Measurements from ENCODE around the gene AMMECR1.
"Not testable (repeated sequence)": the region's sequence is repeated elsewhere in the genome, so short reads cannot be mapped to it uniquely, and the experiment has no call there.

Gene AMMECR1

GRCh38 chrX:110163488-110163887 is 154.4 kb downstream of the AMMECR1 start:
- Histone ChIP-seq H3K4me1 (ENCODE audit: insufficient read depth, low read length) (no peaks in the 10 kb centered on the region), H3K4me3 (ENCODE audit: low read length) (no peak overlapping the region), H3K9me3 (ENCODE audit: insufficient read depth, low read depth, low read length) (no peaks in the 10 kb centered on the region), H3K9ac (ENCODE audit: low read depth, low read length) (no peak overlapping the region), H3K27ac (ENCODE audit: low read depth, low read length) (no peak overlapping the region), H3K36me3 (ENCODE audit: insufficient read depth, low read length) (no peaks in the 10 kb centered on the region), H3K27me3 (ENCODE audit: insufficient read depth, low read length) (no peaks in the 10 kb centered on the region)
- 96% methylated on average over 3 of the region's 3 CpGs for WGBS

- 86% methylated on average over 1 of the region's 1 CpG for WGBS
- no peak overlapping the region for H3K9ac ChIP-seq (ENCODE audit: low read depth, low read length)
- no peak overlapping the region for H3K4me3 ChIP-seq (ENCODE audit: low read length)
These were observed 155.0 kb downstream of the AMMECR1 start for GRCh38 chrX:110162867-110163266.

GRCh38 chrX:110162131-110162530 is 155.8 kb downstream of the AMMECR1 start:
- Histone ChIP-seq H3K9ac (ENCODE audit: low read depth, low read length) (no peak overlapping the region), H3K4me3 (ENCODE audit: low read length) (no peak overlapping the region), H3K4me1 (ENCODE audit: insufficient read depth, low read length) (no peaks in the 10 kb centered on the region), H3K27ac (ENCODE audit: low read depth, low read length) (no peak overlapping the region), H3K9me3 (ENCODE audit: insufficient read depth, low read depth, low read length) (no peaks in the 10 kb centered on the region), H3K36me3 (ENCODE audit: insufficient read depth, low read length) (no peaks in the 10 kb centered on the region), H3K27me3 (ENCODE audit: insufficient read depth, low read length) (no peaks in the 10 kb centered on the region)
- 97% methylated on average over 1 of the region's 1 CpG for WGBS

More at GRCh38 chrX:110162867-110163266, 155.0 kb downstream of the AMMECR1 start:
- Histone ChIP-seq H3K27ac (ENCODE audit: low read depth, low read length) (no peak overlapping the region), H3K9me3 (ENCODE audit: insufficient read depth, low read depth, low read length) (no peaks in the 10 kb centered on the region), H3K36me3 (ENCODE audit: insufficient read depth, low read length) (no peaks in the 10 kb centered on the region), H3K27me3 (ENCODE audit: insufficient read depth, low read length) (no peaks in the 10 kb centered on the region), H3K4me1 (ENCODE audit: insufficient read depth, low read length) (no peaks in the 10 kb centered on the region)

- Histone ChIP-seq H3K4me3 (ENCODE audit: low read length) (no peak overlapping the region), H3K9me3 (ENCODE audit: insufficient read depth, low read depth, low read length) (no peaks in the 10 kb centered on the region), H3K36me3 (ENCODE audit: insufficient read depth, low read length) (no peaks in the 10 kb centered on the region), H3K4me1 (ENCODE audit: insufficient read depth, low read length) (no peaks in the 10 kb centered on the region), H3K27me3 (ENCODE audit: insufficient read depth, low read length) (no peaks in the 10 kb centered on the region), H3K9ac (ENCODE audit: low read depth, low read length) (no peak overlapping the region), H3K27ac (ENCODE audit: low read depth, low read length) (no peak overlapping the region)
- 93% methylated on average over 1 of the region's 1 CpG for WGBS
These were observed 156.6 kb downstream of the AMMECR1 start for GRCh38 chrX:110161361-110161686.

GRCh38 chrX:110159865-110160264 is 158.0 kb downstream of the AMMECR1 start:
- H3K4me3 ChIP-seq (ENCODE audit: low read length) = no peak overlapping the region
- no peaks in the 10 kb centered on the region for H3K9me3 ChIP-seq (ENCODE audit: insufficient read depth, low read depth, low read length)
- H3K4me1 ChIP-seq (ENCODE audit: insufficient read depth, low read length) = no peaks in the 10 kb centered on the region
- no peaks in the 10 kb centered on the region for H3K27me3 ChIP-seq (ENCODE audit: insufficient read depth, low read length)
- no peak overlapping the region for H3K9ac ChIP-seq (ENCODE audit: low read depth, low read length)
- no CpG with 5 or more reads among the region's 2 CpGs for WGBS
- no peak overlapping the region for H3K27ac ChIP-seq (ENCODE audit: low read depth, low read length)
- H3K36me3 ChIP-seq (ENCODE audit: insufficient read depth, low read length) = no peaks in the 10 kb centered on the region

- Histone ChIP-seq H3K9ac (ENCODE audit: low read depth, low read length) (no peak overlapping the region), H3K36me3 (ENCODE audit: insufficient read depth, low read length) (no peaks in the 10 kb centered on the region), H3K9me3 (ENCODE audit: insufficient read depth, low read depth, low read length) (no peaks in the 10 kb centered on the region), H3K27ac (ENCODE audit: low read depth, low read length) (no peak overlapping the region), H3K4me1 (ENCODE audit: insufficient read depth, low read length) (no peaks in the 10 kb centered on the region), H3K27me3 (ENCODE audit: insufficient read depth, low read length) (no peaks in the 10 kb centered on the region), H3K4me3 (ENCODE audit: low read length) (no peak overlapping the region)
- WGBS = 83% methylated on average over 7 of the region's 7 CpGs
These were observed 158.7 kb downstream of the AMMECR1 start for GRCh38 chrX:110159235-110159634.

GRCh38 chrX:110157444-110157843 is 160.4 kb downstream of the AMMECR1 start:
- WGBS = 93% methylated on average over 1 of the region's 1 CpG
- no peak overlapping the region for H3K4me3 ChIP-seq (ENCODE audit: low read length)

GRCh38 chrX:110156167-110156754 is 161.6 kb downstream of the AMMECR1 start:
- WGBS = 90% methylated on average over 5 of the region's 6 CpGs
- Histone ChIP-seq H3K9ac (ENCODE audit: low read depth, low read length) (no peak overlapping the region), H3K9me3 (ENCODE audit: insufficient read depth, low read depth, low read length) (no peaks in the 10 kb centered on the region), H3K4me1 (ENCODE audit: insufficient read depth, low read length) (no peaks in the 10 kb centered on the region), H3K27me3 (ENCODE audit: insufficient read depth, low read length) (no peaks in the 10 kb centered on the region), H3K4me3 (ENCODE audit: low read length) (no peak overlapping the region), H3K27ac (ENCODE audit: low read depth, low read length) (no peak overlapping the region), H3K36me3 (ENCODE audit: insufficient read depth, low read length) (no peaks in the 10 kb centered on the region)

More at GRCh38 chrX:110157444-110157843, 160.4 kb downstream of the AMMECR1 start:
- Histone ChIP-seq H3K27ac (ENCODE audit: low read depth, low read length) (no peak overlapping the region), H3K36me3 (ENCODE audit: insufficient read depth, low read length) (no peaks in the 10 kb centered on the region), H3K27me3 (ENCODE audit: insufficient read depth, low read length) (no peaks in the 10 kb centered on the region), H3K9me3 (ENCODE audit: insufficient read depth, low read depth, low read length) (no peaks in the 10 kb centered on the region), H3K9ac (ENCODE audit: low read depth, low read length) (no peak overlapping the region), H3K4me1 (ENCODE audit: insufficient read depth, low read length) (no peaks in the 10 kb centered on the region)

GRCh38 chrX:110155759-110156158 is 162.1 kb downstream of the AMMECR1 start:
- Histone ChIP-seq H3K27ac (ENCODE audit: low read depth, low read length) (no peak overlapping the region), H3K4me1 (ENCODE audit: insufficient read depth, low read length) (no peaks in the 10 kb centered on the region), H3K4me3 (ENCODE audit: low read length) (no peak overlapping the region), H3K36me3 (ENCODE audit: insufficient read depth, low read length) (no peaks in the 10 kb centered on the region), H3K27me3 (ENCODE audit: insufficient read depth, low read length) (no peaks in the 10 kb centered on the region), H3K9ac (ENCODE audit: low read depth, low read length) (no peak overlapping the region), H3K9me3 (ENCODE audit: insufficient read depth, low read depth, low read length) (no peaks in the 10 kb centered on the region)
- WGBS = no CpG with 5 or more reads among the region's 1 CpG

- not testable (repeated sequence) for H3K27ac ChIP-seq (ENCODE audit: low read depth, low read length); H3K27me3 ChIP-seq (ENCODE audit: insufficient read depth, low read length); H3K9me3 ChIP-seq (ENCODE audit: insufficient read depth, low read depth, low read length); H3K9ac ChIP-seq (ENCODE audit: low read depth, low read length); H3K36me3 ChIP-seq (ENCODE audit: insufficient read depth, low read length); H3K4me1 ChIP-seq (ENCODE audit: insufficient read depth, low read length); H3K4me3 ChIP-seq (ENCODE audit: low read length)
- WGBS = 90% methylated on average over 5 of the region's 5 CpGs
These were observed 163.6 kb downstream of the AMMECR1 start for GRCh38 chrX:110154328-110154727.

- Histone ChIP-seq H3K4me3 (ENCODE audit: low read length) (no peak overlapping the region), H3K4me1 (ENCODE audit: insufficient read depth, low read length) (no peaks in the 10 kb centered on the region), H3K36me3 (ENCODE audit: insufficient read depth, low read length) (no peaks in the 10 kb centered on the region), H3K9ac (ENCODE audit: low read depth, low read length) (no peak overlapping the region), H3K9me3 (ENCODE audit: insufficient read depth, low read depth, low read length) (no peaks in the 10 kb centered on the region), H3K27me3 (ENCODE audit: insufficient read depth, low read length) (no peaks in the 10 kb centered on the region), H3K27ac (ENCODE audit: low read depth, low read length) (no peak overlapping the region)
- no CpG with 5 or more reads among the region's 2 CpGs for WGBS
These were observed 164.0 kb downstream of the AMMECR1 start for GRCh38 chrX:110153896-110154295.

- Histone ChIP-seq H3K4me1 (ENCODE audit: insufficient read depth, low read length) (no peaks in the 10 kb centered on the region), H3K27ac (ENCODE audit: low read depth, low read length) (no peak overlapping the region), H3K27me3 (ENCODE audit: insufficient read depth, low read length) (no peaks in the 10 kb centered on the region), H3K9ac (ENCODE audit: low read depth, low read length) (no peak overlapping the region), H3K4me3 (ENCODE audit: low read length) (no peak overlapping the region), H3K9me3 (ENCODE audit: insufficient read depth, low read depth, low read length) (no peaks in the 10 kb centered on the region), H3K36me3 (ENCODE audit: insufficient read depth, low read length) (no peaks in the 10 kb centered on the region)
- 94% methylated on average over 2 of the region's 2 CpGs for WGBS
These were observed 164.6 kb downstream of the AMMECR1 start for GRCh38 chrX:110153244-110153643.
